Stimulated activated naive CD8-positive, alpha-beta T cell treated with anti-CD3 and anti-CD28 coated beads, Interleukin-15, amount 100 ng/mL, for 72 hours (primary cell): ENCODE results near the gene WNT1.

ENCODE experiments used
- ATAC-seq: fragments of 150-1000 bp; cut with Tn5 transposase; 2 replicates; pipeline ENCODE4 v1.10.0; 2021; ENCODE audit warnings: mild to moderate bottlenecking, moderate library complexity
- DNase-seq, 2 donors: peaks; one replicate each; pipeline ENCODE4 v3.0.0; 2021 to 2022
- H3K27ac Mint-ChIP-seq, 2 donors: one replicate each; pipeline ENCODE4 v1.8.0; 2022; ENCODE audit warnings: mild to moderate bottlenecking in 2 of 2, mixed read lengths in 2 of 2, moderate library complexity in 2 of 2
- H3K27me3 Mint-ChIP-seq: one replicate; pipeline ENCODE4 v1.8.0; 2022; ENCODE audit warnings: mixed read lengths
- H3K4me1 Mint-ChIP-seq: one replicate; pipeline ENCODE4 v1.8.0; 2022; ENCODE audit warnings: mild to moderate bottlenecking, mixed read lengths
- H3K4me3 Mint-ChIP-seq, 2 donors: one replicate each; pipeline ENCODE4 v1.8.0; 2022; ENCODE audit warnings: mild to moderate bottlenecking in 2 of 2, mixed read lengths in 2 of 2, moderate library complexity in 1 of 2
- H3K9me3 Mint-ChIP-seq, 2 donors: one replicate each; pipeline ENCODE4 v1.8.0; 2022; ENCODE audit warnings: mixed read lengths in 2 of 2

Gene WNT1

DNA sequence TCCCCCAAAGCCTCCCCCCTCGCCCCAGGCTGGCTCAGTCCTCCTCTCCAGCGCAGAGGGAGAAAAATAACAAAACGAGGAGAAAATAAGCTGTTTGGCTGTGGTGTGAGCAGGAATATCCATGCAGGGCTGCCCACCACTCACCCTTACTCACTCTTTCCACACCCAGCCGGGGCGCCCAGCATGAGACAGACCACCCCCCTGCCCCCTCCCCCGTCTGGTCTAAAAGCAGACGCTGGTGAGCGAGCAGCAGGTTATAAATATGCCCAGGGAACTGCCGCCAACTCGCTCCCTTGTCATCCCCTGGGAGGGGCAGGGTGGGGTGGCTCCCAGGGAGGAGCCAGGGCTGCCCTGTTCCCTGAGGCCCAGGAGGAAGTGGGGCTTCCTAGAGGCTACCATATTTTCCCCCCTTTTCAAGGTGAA is 7.4 kb downstream of the WNT1 start:
- H3K4me3 Mint-ChIP-seq: no peak overlapping the region
- H3K27ac Mint-ChIP-seq: no peak overlapping the region
- H3K4me1 Mint-ChIP-seq: peaks cover 23% of the 10 kb centered on the region
- H3K9me3 Mint-ChIP-seq: no peaks in the 10 kb centered on the region
- ATAC-seq: no peak
- no peak for DNase-seq
- H3K27me3 Mint-ChIP-seq: peaks cover 94% of the 10 kb centered on the region

- Mint-ChIP-seq H3K4me3 (no peak overlapping the region), H3K4me1 (peaks cover 19% of the 10 kb centered on the region)
Measured at GRCh38 chr12:48985901-48986300, 7.8 kb downstream of the WNT1 start.

GRCh38 chr12:48986720-48987291 is 8.7 kb downstream of the WNT1 start:
- no peak for ATAC-seq

More at GRCh38 chr12:48985901-48986300, 7.8 kb downstream of the WNT1 start:
- no peak for ATAC-seq
- DNase-seq: no peak
- peaks cover 94% of the 10 kb centered on the region for H3K27me3 Mint-ChIP-seq
- H3K27ac Mint-ChIP-seq: no peak overlapping the region
- H3K9me3 Mint-ChIP-seq: no peaks in the 10 kb centered on the region

GRCh38 chr12:48988030-48988649 is 10.0 kb downstream of the WNT1 start:
- peak; percentile 78 for ATAC-seq
- Mint-ChIP-seq H3K4me3 (no peak overlapping the region), H3K27me3 (peaks cover 77% of the 10 kb centered on the region), H3K27ac (no peak overlapping the region), H3K9me3 (no peaks in the 10 kb centered on the region), H3K4me1 (peaks cover 6% of the 10 kb centered on the region)
- DNase-seq: peak; percentile 70 to 78

More at GRCh38 chr12:48986720-48987291, 8.7 kb downstream of the WNT1 start:
- Mint-ChIP-seq H3K27ac (no peak overlapping the region), H3K4me3 (no peak overlapping the region), H3K4me1 (peaks cover 10% of the 10 kb centered on the region), H3K9me3 (no peaks in the 10 kb centered on the region), H3K27me3 (peaks cover 89% of the 10 kb centered on the region)
- no peak for DNase-seq

GRCh38 chr12:48990552-48990951 is 12.4 kb downstream of the WNT1 start:
- no peak overlapping the region for H3K27ac Mint-ChIP-seq
- no peaks in the 10 kb centered on the region for H3K9me3 Mint-ChIP-seq
- peaks cover 13% of the 10 kb centered on the region for H3K4me1 Mint-ChIP-seq
- DNase-seq (no peak), ATAC-seq (no peak)
- H3K4me3 Mint-ChIP-seq: no peak overlapping the region
- H3K27me3 Mint-ChIP-seq: peaks cover 80% of the 10 kb centered on the region

GRCh38 chr12:48991247-48992050 is 13.3 kb downstream of the WNT1 start:
- H3K4me1 Mint-ChIP-seq: peaks cover 19% of the 10 kb centered on the region
- no peak for ATAC-seq
- DNase-seq: no peak
- H3K27me3 Mint-ChIP-seq: peaks cover 80% of the 10 kb centered on the region
- no peaks in the 10 kb centered on the region for H3K9me3 Mint-ChIP-seq
- H3K4me3 Mint-ChIP-seq: no peak overlapping the region
- no peak overlapping the region for H3K27ac Mint-ChIP-seq

DNA sequence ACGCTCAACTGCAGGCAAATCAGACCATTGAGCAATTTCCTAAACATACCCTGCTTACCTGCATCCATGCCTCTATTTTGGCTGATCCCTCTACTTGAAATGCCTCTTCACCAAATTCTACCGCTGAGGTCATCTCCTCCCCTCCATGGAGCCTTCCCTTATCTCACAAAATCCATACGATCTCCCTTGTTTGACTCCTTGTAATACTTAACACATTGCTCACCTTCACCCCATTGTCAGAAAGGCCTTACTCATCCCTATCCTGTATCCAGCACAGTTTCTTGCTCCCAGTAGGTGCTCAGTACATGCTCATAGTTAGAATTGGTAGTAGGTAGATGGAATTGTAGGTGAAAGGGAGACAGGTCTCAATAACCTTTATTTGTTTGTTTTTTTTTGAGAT is 15.7 kb downstream of the WNT1 start:
- H3K27ac Mint-ChIP-seq: no peak overlapping the region
- H3K9me3 Mint-ChIP-seq: no peaks in the 10 kb centered on the region
- no peak overlapping the region for H3K4me3 Mint-ChIP-seq
- no peak for ATAC-seq
- H3K27me3 Mint-ChIP-seq: peaks cover 73% of the 10 kb centered on the region
- peaks cover 32% of the 10 kb centered on the region for H3K4me1 Mint-ChIP-seq
- DNase-seq: no peak

GRCh38 chr12:48994224-48995085 is 16.3 kb downstream of the WNT1 start:
- no peak overlapping the region for H3K27ac Mint-ChIP-seq
- H3K9me3 Mint-ChIP-seq: no peaks in the 10 kb centered on the region
- DNase-seq (no peak), ATAC-seq (no peak)
- peaks cover 69% of the 10 kb centered on the region for H3K27me3 Mint-ChIP-seq
- H3K4me3 Mint-ChIP-seq: no peak overlapping the region
- H3K4me1 Mint-ChIP-seq: peaks cover 39% of the 10 kb centered on the region

DNA sequence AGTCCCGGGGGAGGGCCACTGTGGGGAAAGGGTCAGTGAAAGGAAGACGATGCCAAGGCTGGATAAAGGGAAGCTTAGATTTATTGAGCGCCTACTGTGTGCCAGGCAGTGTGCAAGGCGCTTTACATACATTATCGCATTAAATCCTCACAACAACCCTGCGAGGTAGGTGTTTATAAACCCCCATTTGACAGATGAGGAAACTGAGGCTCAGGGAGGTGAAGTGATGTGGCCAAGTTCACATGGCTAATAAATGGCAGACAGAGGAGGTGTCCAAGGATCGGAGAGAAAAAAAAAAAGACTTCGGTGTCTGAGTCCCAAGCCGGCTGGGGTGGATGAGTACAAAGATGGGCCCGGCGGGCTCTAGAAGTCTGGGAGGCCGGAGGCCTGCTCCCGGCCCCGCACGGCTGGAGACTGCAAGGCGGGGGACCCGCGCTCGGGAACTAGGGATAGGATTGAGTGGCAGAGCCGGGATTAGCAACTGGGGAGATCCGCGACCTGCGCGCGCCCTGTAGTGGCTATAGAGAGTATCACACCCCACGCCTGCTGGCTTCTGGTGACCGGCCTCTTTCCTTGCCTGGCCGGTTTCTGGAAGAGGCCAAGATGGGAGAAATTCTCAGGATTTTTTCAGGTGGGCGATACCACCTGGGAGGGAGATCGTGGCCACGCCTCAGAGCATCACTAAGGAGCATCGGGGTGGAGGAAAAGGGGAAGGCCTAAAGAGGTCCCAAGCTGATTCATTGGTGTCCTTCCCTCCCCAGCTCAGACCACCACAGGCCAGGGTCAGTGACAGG is 17.2 kb downstream of the WNT1 start:
- no peak overlapping the region for H3K27ac Mint-ChIP-seq
- peak overlapping the region; percentile 26 to 51 for H3K4me3 Mint-ChIP-seq
- ATAC-seq: no peak
- H3K4me1 Mint-ChIP-seq: peaks cover 47% of the 10 kb centered on the region
- peaks cover 69% of the 10 kb centered on the region for H3K27me3 Mint-ChIP-seq
- DNase-seq: peak; percentile 42 to 43
- H3K9me3 Mint-ChIP-seq: no peaks in the 10 kb centered on the region

DNA sequence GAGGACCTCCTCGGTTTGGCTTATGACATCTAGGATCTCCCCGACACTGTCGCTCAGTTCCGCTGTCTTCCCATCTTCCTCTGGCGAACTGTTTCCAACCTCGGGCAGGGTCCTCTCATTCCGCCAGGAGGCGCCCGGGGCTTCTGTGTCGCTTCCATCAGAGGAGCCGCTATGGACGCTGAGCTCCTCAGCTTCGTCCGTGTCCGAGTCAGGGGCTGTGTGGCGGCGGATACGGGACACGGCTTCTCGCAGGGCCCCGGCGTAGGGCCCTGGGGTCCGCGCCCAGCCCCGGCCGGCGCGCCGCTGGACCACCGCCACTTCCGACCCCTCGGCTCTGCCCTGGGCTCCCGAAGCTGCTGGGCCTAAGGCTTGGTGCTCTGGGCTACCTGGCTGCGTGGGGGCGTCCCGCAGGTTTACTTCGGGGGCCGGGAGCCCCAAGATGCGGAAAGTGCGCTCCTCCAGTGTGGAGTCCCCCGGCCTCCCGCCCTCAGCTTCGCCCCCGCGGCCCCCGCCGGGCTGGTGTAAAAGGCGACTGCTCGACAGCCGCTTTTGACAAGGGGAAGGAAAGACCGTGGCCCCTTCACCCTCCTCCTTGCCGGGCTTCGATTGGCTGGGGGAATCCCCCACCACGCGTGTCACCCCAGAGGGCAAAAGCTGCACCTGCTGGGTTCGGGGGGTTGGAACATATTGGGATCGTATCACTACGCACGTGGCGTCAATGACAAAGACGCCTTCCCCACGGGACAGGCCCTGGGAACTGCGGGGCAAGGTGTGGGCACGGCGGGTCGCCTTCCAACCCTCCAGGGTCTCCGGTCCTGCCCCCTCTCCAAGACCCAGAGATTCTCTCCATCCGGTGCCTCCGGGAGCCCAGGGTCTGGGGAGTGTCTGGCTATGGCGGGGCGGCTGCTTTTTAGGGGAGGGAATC is 18.9 kb downstream of the WNT1 start:
- peak overlapping the region; percentile 64 to 79 for H3K4me3 Mint-ChIP-seq
- DNase-seq: peak in 1 of 2 donors; percentile 64
- H3K27ac Mint-ChIP-seq: no peak overlapping the region
- peak; percentile 58 for ATAC-seq
- H3K4me1 Mint-ChIP-seq: peaks cover 51% of the 10 kb centered on the region
- H3K9me3 Mint-ChIP-seq: no peaks in the 10 kb centered on the region
- peaks cover 70% of the 10 kb centered on the region for H3K27me3 Mint-ChIP-seq

DNA sequence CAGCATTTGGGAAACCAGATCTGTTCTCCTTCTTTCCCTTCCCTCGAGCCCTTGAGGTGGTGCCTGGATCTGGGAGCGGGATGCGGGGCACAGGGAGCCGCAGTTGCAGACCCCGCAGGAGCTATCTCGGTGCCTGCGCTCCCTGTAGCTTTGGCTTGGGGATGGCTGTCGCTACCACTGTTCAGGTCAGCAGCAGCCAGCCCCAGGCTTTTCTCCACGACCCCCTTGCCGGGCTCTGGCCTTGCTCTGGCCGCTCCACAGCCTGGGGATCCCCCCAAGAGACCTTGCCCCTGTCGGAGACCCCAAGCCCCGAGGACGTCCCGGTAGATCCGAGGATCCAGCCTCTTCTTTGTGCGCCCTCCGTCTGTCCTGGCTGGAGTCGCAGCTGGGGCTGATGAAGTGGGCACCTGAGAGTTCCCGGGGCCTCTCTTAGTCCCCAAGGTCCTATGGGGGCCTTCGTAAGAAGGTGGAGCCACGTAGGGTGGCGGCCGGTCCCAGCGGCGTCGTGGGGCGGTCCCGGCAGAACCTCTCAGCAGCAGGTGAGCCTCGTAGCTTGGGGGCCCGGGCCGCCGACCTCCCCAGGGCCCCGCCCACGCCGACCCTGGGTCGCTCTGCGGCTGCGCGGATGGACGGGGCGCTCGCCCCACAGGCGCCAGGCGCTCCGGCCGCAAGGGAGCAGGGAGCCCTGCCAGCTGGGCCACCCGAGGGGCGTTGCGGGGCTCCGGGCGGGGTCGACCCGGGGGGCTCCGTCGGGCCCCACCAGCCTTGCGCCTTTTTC is 19.8 kb downstream of the WNT1 start:
- peaks cover 51% of the 10 kb centered on the region for H3K4me1 Mint-ChIP-seq
- peaks cover 70% of the 10 kb centered on the region for H3K27me3 Mint-ChIP-seq
- DNase-seq: peak in 1 of 2 donors; percentile 42
- ATAC-seq: peak; percentile 15
- H3K9me3 Mint-ChIP-seq: no peaks in the 10 kb centered on the region
- no peak overlapping the region for H3K27ac Mint-ChIP-seq
- H3K4me3 Mint-ChIP-seq: peak overlapping the region; percentile 73 to 83

GRCh38 chr12:48998497-48999353 is 20.6 kb downstream of the WNT1 start:
- H3K4me3 Mint-ChIP-seq: peak overlapping the region; percentile 73 to 83
- no peak overlapping the region for H3K27ac Mint-ChIP-seq
- peaks cover 51% of the 10 kb centered on the region for H3K4me1 Mint-ChIP-seq
- ATAC-seq: no peak
- no peaks in the 10 kb centered on the region for H3K9me3 Mint-ChIP-seq
- peaks cover 64% of the 10 kb centered on the region for H3K27me3 Mint-ChIP-seq
- no peak for DNase-seq
